ENCODE data around the gene ALG2.
"Not testable (repeated sequence)": the region's sequence is repeated elsewhere in the genome, so short reads cannot be mapped to it uniquely, and the experiment has no call there.

ALG2 gene

GRCh38 chr9:99197987-99198386 lies 23.8 kb downstream of the ALG2 start:
- TF ChIP-seq, protein P1, sequence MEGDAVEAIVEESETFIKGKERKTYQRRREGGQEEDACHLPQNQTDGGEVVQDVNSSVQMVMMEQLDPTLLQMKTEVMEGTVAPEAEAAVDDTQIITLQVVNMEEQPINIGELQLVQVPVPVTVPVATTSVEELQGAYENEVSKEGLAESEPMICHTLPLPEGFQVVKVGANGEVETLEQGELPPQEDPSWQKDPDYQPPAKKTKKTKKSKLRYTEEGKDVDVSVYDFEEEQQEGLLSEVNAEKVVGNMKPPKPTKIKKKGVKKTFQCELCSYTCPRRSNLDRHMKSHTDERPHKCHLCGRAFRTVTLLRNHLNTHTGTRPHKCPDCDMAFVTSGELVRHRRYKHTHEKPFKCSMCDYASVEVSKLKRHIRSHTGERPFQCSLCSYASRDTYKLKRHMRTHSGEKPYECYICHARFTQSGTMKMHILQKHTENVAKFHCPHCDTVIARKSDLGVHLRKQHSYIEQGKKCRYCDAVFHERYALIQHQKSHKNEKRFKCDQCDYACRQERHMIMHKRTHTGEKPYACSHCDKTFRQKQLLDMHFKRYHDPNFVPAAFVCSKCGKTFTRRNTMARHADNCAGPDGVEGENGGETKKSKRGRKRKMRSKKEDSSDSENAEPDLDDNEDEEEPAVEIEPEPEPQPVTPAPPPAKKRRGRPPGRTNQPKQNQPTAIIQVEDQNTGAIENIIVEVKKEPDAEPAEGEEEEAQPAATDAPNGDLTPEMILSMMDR (IDR thresholded peaks at IDR 0.05; ENCODE audit: insufficient read depth, low read length, poor library complexity, severe bottlenecking), result no peak

DNA sequence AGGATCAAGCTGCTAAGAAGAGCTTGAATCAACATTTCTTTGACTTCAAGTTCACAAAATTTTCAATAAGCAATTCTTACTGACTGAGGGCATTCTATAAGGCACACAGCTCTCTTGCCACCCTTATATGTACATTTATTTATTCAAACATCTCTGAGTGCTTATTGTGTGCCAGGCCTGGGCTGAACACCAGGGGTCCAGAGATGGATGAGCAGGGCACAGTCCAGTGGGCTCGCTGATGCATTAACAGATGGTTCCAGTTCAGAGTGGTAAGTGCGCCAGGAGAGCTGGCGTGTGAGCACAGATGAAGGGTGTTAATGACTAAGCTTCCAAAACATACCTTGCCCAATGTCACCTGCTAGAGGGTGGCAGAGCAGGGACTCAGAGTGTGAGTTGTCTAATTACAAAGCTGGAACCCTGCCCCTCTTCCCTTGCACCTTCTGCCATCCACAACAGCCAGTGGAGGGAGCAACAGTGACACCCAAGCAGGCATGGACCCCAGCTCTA lies 24.6 kb downstream of the ALG2 start:
- no peak overlapping the region for H3K4me3 ChIP-seq (replicated peaks; ENCODE audit: low read depth, low read length)
- no peaks in the 10 kb centered on the region for H3K36me3 ChIP-seq (ENCODE audit: control insufficient read depth, insufficient read depth, low read length)
- H3K27me3 ChIP-seq (replicated peaks; ENCODE audit: control insufficient read depth, insufficient read depth, low read length), result no peaks in the 10 kb centered on the region
- TF ChIP-seq, protein P1 (IDR thresholded peaks at IDR 0.05; ENCODE audit: insufficient read depth, low read length, poor library complexity, severe bottlenecking), result peak; percentile 1
- no peak for DNase-seq (ENCODE audit: extremely low read depth, insufficient read length)

More at GRCh38 chr9:99197987-99198386, 23.8 kb downstream of the ALG2 start:
- Histone ChIP-seq H3K27me3 (replicated peaks; ENCODE audit: control insufficient read depth, insufficient read depth, low read length) (no peaks in the 10 kb centered on the region), H3K36me3 (ENCODE audit: control insufficient read depth, insufficient read depth, low read length) (no peaks in the 10 kb centered on the region), H3K4me3 (replicated peaks; ENCODE audit: low read depth, low read length) (no peak overlapping the region)
- DNase-seq (ENCODE audit: extremely low read depth, insufficient read length), result no peak

DNA sequence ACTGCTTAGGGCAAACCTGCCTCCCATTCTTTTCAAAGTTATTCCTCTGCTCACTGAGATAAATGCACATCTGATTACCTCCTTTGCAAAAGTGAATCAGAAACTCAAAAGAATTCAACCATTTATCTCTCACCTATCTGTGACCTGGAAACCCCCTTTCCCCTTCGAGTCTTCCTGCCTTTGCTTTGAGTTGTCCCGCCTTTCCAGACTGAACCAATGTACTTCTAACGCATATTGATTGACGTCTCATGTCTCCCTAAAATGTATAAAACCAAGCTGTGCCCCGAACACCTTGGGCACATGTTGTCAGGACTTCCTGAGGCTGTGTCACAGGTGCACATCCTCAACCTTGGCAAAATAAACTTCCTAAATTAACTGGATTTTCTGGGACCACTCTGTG lies 25.3 kb downstream of the ALG2 start:
- not testable (repeated sequence) for H3K27me3 ChIP-seq (replicated peaks; ENCODE audit: control insufficient read depth, insufficient read depth, low read length); H3K36me3 ChIP-seq (ENCODE audit: control insufficient read depth, insufficient read depth, low read length); DNase-seq (ENCODE audit: extremely low read depth, insufficient read length); H3K4me3 ChIP-seq (replicated peaks; ENCODE audit: low read depth, low read length)

DNA sequence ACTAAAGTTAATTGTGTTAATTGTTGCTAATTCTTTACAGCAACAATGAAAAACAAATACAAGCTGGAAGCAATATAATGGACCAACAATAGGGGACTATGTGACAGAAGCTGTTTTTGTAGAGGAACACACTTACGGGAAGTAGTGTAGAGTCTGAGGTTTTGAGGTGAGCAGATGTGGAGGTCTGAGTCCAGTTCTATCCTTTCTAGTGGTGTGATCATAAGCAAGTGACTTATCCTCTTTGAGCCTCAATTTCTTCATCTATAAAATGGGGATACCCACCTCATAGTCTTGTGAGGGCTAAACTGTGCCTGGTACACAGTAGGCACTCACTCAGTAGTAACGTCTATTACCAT lies 28.3 kb downstream of the ALG2 start:
- no peak for DNase-seq (ENCODE audit: extremely low read depth, insufficient read length)
- TF ChIP-seq, protein P1 (IDR thresholded peaks at IDR 0.05; ENCODE audit: insufficient read depth, low read length, poor library complexity, severe bottlenecking), result no peak
- Histone ChIP-seq H3K36me3 (ENCODE audit: control insufficient read depth, insufficient read depth, low read length) (no peaks in the 10 kb centered on the region), H3K4me3 (replicated peaks; ENCODE audit: low read depth, low read length) (no peak overlapping the region), H3K27me3 (replicated peaks; ENCODE audit: control insufficient read depth, insufficient read depth, low read length) (no peaks in the 10 kb centered on the region)

DNA sequence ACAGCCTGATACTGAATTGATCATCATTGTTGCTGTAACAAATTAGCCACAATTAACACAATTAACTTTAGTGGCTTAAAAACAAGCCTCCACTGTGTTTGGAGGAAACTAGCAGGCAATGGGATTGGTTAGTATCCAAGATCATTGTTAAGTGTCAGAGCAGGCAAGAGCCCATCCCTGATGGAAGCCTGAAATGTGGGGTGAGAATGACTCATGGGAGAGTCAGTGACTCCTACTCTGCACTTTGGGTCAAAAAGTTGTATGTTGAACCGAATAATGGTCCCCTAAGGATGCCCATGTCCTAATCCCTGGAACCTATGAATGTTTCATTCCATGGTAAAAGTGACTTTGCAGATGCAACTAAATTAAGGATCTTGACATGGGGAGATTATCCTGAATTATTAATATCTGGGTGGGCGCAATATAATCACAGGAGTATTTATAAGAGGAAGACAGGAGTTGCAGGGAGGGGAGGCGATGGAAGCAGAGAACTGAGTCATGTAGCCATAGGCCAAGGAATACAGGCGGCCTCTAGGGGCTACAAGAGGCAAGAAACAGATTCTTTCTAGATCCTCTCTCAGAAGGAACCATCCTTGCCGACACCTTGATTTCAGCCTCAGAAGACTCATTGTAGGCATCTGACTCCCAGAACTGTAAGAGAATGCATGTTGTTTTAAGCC lies 28.8 kb downstream of the ALG2 start:
- no peak for DNase-seq (ENCODE audit: extremely low read depth, insufficient read length)
- H3K36me3 ChIP-seq (ENCODE audit: control insufficient read depth, insufficient read depth, low read length), result no peaks in the 10 kb centered on the region
- H3K27me3 ChIP-seq (replicated peaks; ENCODE audit: control insufficient read depth, insufficient read depth, low read length), result no peaks in the 10 kb centered on the region
- TF ChIP-seq, protein P1 (IDR thresholded peaks at IDR 0.05; ENCODE audit: insufficient read depth, low read length, poor library complexity, severe bottlenecking), result no peak
- no peak overlapping the region for H3K4me3 ChIP-seq (replicated peaks; ENCODE audit: low read depth, low read length)

DNA sequence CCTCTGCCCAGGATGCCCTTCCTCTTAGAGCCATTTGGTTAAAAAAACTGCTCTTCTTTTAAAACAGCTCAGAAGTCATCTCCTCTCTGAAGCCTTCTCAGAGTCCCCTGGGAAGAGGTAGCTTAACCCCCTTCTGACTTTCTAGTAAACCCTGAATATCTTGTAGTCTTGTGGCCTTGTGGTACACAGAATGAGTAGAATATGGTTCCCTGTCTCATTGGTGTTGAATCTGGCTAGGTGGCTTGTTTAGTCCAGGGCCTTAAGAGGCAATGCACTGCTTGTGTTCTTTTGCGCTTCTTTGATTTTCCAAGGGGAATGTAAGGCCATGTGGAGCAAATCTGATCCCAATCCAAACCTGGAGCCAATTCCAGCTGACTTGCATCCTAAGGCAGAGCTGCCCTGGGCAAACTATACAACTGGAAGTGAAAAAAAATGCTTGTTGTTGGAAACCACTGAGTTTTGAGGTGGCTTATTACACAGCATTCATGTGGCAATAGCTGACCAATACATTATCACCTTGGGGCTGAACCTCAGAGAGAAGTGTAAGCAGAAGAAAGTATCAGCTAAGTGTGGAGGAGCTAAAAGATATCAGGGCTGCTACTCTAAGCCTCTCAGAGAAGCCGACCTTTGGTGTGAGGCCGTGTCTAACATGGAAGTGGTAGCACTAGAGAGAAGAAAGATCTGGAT lies 31.0 kb downstream of the ALG2 start:
- Histone ChIP-seq H3K4me3 (replicated peaks; ENCODE audit: low read depth, low read length) (no peak overlapping the region), H3K36me3 (ENCODE audit: control insufficient read depth, insufficient read depth, low read length) (no peaks in the 10 kb centered on the region), H3K27me3 (replicated peaks; ENCODE audit: control insufficient read depth, insufficient read depth, low read length) (no peaks in the 10 kb centered on the region)
- TF ChIP-seq, protein P1 (IDR thresholded peaks at IDR 0.05; ENCODE audit: insufficient read depth, low read length, poor library complexity, severe bottlenecking), result no peak
- no peak for DNase-seq (ENCODE audit: extremely low read depth, insufficient read length)

Data from GM06990 (cell line).